ENCODE results near the gene MSL3B.

The MSL3B gene

GRCh38 chr2:233823731-233824121 lies 44.5 kb downstream of the MSL3B start:
- no peak overlapping the region for H3K4me3 ChIP-seq (ENCODE audit: control insufficient read depth, low read depth, low read length)
- no peak for TF ChIP-seq CTCF (IDR thresholded peaks at IDR 0.05; ENCODE audit: control insufficient read depth, insufficient read depth, low read depth, low read length, missing control alignments)
- no peak for DNase-seq (ENCODE audit: low read depth)

- no peak for TF ChIP-seq CTCF (IDR thresholded peaks at IDR 0.05; ENCODE audit: control insufficient read depth, insufficient read depth, low read depth, low read length, missing control alignments)
- no peak for DNase-seq (ENCODE audit: low read depth)
- no peak overlapping the region for H3K4me3 ChIP-seq (ENCODE audit: control insufficient read depth, low read depth, low read length)
Observed at GRCh38 chr2:233822781-233823730, 45.1 kb downstream of the MSL3B start.

- H3K4me3 ChIP-seq (ENCODE audit: control insufficient read depth, low read depth, low read length), result no peak overlapping the region
- DNase-seq (ENCODE audit: low read depth), result no peak
- TF ChIP-seq CTCF (IDR thresholded peaks at IDR 0.05; ENCODE audit: control insufficient read depth, insufficient read depth, low read depth, low read length, missing control alignments), result no peak
Observed at GRCh38 chr2:233822101-233822771, 46.0 kb downstream of the MSL3B start.

GRCh38 chr2:233821709-233822100 lies 46.5 kb downstream of the MSL3B start:
- no peak overlapping the region for H3K4me3 ChIP-seq (ENCODE audit: control insufficient read depth, low read depth, low read length)
- DNase-seq (ENCODE audit: low read depth), result no peak
- no peak for TF ChIP-seq CTCF (IDR thresholded peaks at IDR 0.05; ENCODE audit: control insufficient read depth, insufficient read depth, low read depth, low read length, missing control alignments)

- no peak for DNase-seq (ENCODE audit: low read depth)
- no peak for TF ChIP-seq CTCF (IDR thresholded peaks at IDR 0.05; ENCODE audit: control insufficient read depth, insufficient read depth, low read depth, low read length, missing control alignments)
- no peak overlapping the region for H3K4me3 ChIP-seq (ENCODE audit: control insufficient read depth, low read depth, low read length)
Observed at GRCh38 chr2:233821196-233821595, 47.0 kb downstream of the MSL3B start.

- TF ChIP-seq CTCF (IDR thresholded peaks at IDR 0.05; ENCODE audit: control insufficient read depth, insufficient read depth, low read depth, low read length, missing control alignments), result no peak
Observed at GRCh38 chr2:233820774-233821105, 47.4 kb downstream of the MSL3B start.

More at GRCh38 chr2:233820774-233821105, 47.4 kb downstream of the MSL3B start:
- no peak for DNase-seq (ENCODE audit: low read depth)
- H3K4me3 ChIP-seq (ENCODE audit: control insufficient read depth, low read depth, low read length), result no peak overlapping the region

Data from AG09309 (cell line).